D721Med (cell line): ENCODE measurements around the gene TPSB2.
"Not testable (repeated sequence)": the region's sequence is repeated elsewhere in the genome, so short reads cannot be mapped to it uniquely, and the experiment has no call there.

ENCODE experiments used
- DNase-seq: peaks from one replicate; pipeline ENCODE4 v3.0.0; 2011; ENCODE audit warnings: low spot score; ENCODE audit not compliant: insufficient read length
- FAIRE-seq: peaks from 2 replicates; lab custom pipeline; 2011; peaks lifted over from hg19 to GRCh38; lab: Jason Lieb, UNC
- TF ChIP-seq, protein P1 (sequence below): IDR thresholded peaks from 2 replicates; pipeline ENCODE4 v1.5.1; 2012; ENCODE audit warnings: mild to moderate bottlenecking, control low read depth; ENCODE audit not compliant: insufficient read depth; ENCODE audit errors: missing control alignments

TPSB2 gene

DNA sequence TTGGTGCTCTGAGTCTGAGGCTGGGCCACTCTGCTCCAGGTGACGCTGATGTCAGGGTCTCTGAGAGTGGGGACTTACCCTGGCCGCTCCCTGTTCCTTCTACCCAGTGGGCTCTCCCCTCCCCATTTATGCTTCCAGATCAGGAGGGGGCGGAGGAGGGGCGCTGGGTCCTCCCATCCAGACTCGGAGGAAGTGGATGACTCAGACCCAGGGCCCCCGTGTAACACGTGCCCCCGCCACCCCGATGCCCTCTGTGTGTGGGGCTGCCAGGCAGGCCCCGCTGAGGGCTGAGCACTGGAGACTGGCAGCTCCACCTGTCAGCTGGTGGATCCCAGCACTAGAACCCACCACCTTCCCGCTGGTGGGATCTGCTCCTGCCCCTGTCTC lies at the start of gene TPSB2:
Gene TPSB2, minus strand, starts transcription at position 101 of the 387 bp plus-strand sequence. CDS start 233 bp downstream, outside the sequence.
- not testable (repeated sequence) for DNase-seq, FAIRE-seq

- TF ChIP-seq, protein P1, sequence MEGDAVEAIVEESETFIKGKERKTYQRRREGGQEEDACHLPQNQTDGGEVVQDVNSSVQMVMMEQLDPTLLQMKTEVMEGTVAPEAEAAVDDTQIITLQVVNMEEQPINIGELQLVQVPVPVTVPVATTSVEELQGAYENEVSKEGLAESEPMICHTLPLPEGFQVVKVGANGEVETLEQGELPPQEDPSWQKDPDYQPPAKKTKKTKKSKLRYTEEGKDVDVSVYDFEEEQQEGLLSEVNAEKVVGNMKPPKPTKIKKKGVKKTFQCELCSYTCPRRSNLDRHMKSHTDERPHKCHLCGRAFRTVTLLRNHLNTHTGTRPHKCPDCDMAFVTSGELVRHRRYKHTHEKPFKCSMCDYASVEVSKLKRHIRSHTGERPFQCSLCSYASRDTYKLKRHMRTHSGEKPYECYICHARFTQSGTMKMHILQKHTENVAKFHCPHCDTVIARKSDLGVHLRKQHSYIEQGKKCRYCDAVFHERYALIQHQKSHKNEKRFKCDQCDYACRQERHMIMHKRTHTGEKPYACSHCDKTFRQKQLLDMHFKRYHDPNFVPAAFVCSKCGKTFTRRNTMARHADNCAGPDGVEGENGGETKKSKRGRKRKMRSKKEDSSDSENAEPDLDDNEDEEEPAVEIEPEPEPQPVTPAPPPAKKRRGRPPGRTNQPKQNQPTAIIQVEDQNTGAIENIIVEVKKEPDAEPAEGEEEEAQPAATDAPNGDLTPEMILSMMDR: no peak
- FAIRE-seq: no peak
These were observed 49.3 kb upstream of the TPSB2 start for GRCh38 chr16:1279081-1279944.

DNA sequence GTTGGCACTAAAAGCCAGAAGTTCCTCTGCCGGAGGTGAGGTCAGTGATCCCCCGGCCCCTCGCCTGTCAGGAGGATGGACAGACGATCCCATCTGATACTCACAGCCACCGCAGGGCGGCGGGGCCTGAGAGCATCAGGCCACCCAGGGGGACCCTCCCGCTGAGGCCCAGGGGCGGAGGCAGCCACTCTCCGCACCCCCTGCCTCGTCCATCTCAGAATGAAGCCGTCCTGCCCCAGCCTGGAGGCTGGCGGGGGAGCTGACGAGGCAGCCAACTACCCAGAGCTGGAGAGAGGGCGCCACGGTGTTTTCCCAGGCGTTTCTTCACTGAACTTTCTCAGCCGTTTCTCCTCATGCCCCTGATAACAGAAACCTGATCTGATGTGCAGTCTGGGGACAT lies 48.5 kb upstream of the TPSB2 start:
- no peak for FAIRE-seq
- no peak for DNase-seq
- TF ChIP-seq, protein P1: no peak

More at GRCh38 chr16:1279081-1279944, 49.3 kb upstream of the TPSB2 start:
- DNase-seq: no peak

DNA sequence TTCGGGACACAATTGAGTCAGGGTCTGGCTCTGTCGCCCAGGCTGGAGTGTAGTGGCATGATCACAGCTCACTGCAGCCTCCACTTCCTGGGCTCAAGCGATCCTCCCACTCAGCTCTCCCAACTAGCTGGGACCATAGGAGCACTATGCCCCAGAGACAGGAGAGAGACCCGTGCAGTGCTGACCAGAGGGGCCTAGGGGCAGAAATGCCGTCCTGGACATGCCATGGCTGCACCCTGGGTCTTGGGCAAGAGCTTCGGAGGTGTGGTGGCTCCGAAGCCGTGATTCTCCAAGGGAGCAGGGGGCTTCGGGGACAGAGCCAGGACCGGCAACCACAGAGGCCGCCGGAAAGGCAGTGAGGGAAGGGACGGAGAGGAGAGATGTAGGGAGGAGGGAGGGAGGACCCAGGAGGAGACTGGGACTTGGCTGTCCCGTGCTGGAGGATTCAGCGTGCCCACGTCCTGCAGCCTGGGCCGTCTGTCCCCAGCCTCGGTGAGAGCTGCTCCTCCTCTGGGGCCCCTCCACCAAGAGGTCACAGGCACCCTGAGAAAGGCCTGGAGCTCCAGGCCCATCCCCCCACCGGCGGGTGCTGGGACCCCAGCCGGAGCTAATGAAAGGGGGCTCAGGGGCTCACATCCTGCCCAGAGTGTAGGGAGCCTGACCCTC lies 47.8 kb upstream of the TPSB2 start:
- FAIRE-seq: no peak
- DNase-seq: no peak
- TF ChIP-seq, protein P1: no peak

DNA sequence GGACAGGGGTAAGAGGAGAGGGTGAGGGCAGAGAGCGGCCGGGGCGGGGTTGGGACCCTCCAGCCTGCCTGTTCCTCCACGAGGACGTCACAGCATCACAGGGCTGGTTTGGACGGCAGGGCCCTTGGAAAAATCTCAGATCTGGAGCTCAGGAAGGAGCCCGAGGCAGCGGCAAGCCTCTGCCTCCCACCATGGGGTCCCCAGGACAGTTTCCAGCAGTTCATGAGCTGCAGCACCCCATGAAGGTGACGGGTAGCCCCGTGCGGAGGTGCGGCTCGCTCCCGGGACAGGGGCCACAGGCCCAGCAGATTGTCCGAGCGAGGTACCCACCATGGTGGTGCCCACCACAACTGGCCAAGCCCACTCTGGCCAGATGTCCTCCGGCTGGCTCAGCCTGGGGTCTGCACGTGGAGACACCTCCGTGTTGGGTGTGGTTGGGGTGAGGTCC lies 47.2 kb upstream of the TPSB2 start:
- DNase-seq (no peak), FAIRE-seq (no peak)

DNA sequence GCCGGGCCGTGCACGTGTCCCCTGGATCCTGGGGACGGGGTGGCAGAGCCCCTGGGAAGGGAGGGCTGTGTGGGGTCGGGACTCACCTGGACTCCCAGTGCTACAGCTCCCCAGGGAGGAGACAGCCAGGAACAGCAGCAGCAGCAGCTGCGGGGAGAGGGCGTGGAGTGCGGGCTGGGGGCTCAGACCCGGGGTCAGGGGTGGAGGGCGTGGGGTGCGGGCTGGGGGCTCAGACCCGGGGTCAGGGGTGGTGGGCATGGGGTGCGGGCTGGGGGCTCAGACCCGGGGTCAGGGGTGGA lies 46.5 kb upstream of the TPSB2 start:
- no peak for DNase-seq
- TF ChIP-seq, protein P1: no peak
- FAIRE-seq: no peak

More for the DNA sequence above, 47.2 kb upstream of the TPSB2 start:
- TF ChIP-seq, protein P1: no peak

DNA sequence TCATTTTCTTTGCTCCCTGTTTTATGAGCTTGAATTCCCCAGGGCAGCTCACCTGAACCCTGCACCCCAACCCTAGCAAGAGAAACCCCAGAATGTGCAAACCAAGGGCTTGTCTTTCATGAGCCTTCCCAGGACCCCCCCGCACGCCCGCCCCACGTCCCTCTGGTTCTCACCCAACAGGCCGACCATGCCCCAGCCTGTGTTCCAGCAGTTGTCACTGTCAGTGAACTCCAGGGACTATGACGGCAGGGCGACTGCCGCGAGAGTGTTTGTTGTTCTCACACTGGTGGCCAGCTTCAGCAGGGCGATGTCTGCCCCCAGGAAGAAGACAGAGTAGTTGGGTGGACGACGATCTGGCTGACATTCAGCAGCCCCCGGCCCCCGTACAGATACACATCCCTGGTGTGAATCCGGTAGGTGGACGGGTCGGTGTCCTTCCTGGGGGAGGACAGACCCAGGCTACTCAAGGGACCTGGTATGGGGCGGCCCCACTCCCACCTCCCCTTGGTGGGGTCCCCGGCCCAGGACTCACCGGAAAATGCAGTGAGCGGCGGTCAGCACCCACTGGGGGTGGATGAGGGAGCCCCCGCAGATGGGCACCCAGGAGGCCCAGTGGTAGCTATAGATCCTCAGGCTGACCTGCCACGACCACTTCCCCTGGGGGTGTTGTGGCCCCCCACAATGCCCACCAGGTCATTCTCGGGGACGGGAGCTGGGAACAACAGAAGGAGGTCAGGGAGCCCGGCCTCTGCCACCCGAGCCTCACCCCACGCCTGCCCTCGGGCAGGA lies 46.0 kb upstream of the TPSB2 start:
- FAIRE-seq (no peak), DNase-seq (no peak)
- TF ChIP-seq, protein P1: no peak
